Left ventricle myocardium inferior (tissue), 1 donor: Measurements from ENCODE around the gene PIBF1. TPM values are rescaled to one million over a fixed set of nuclear protein-coding genes. Genes with fewer than 3 reads are reported as not detected.
"Not testable (repeated sequence)": the region's sequence is repeated elsewhere in the genome, so short reads cannot be mapped to it uniquely, and the experiment has no call there.

Experiments
- DNase-seq: peaks from one replicate; pipeline ENCODE4 v3.0.0-alpha.2; 2020
- H3K27ac ChIP-seq: fragments of 200-600 bp; replicated peaks from 2 replicates; pipeline ENCODE4 v1.8.0; 2021
- H3K27me3 ChIP-seq: fragments of 200-600 bp; 2 replicates; pipeline ENCODE4 v1.8.0; 2021; ENCODE audit warnings: low read depth
- H3K36me3 ChIP-seq: fragments of 200-600 bp; 2 replicates; pipeline ENCODE4 v1.8.0; 2021
- H3K4me1 ChIP-seq: fragments of 200-600 bp; 2 replicates; pipeline ENCODE4 v1.8.0; 2021
- H3K4me3 ChIP-seq: fragments of 200-600 bp; 2 replicates; pipeline ENCODE4 v1.8.0; 2021; ENCODE audit warnings: mild to moderate bottlenecking, moderate library complexity
- H3K9me3 ChIP-seq: fragments of 200-600 bp; replicated peaks from 2 replicates; pipeline ENCODE4 v1.8.0; 2021
- intact Hi-C: fragments of 100-400 bp; cut with micrococcal nuclease; formaldehyde crosslinking; loops from one replicate; pipeline ENCODE4 v1.11.0; 2022
- total RNA-seq: library from RNA; stranded (reverse); fragmentation: NEBNext Ultra II Directional; extraction: Animal tissue kit (Norgen Biotek cat#: 25700); gene quantifications from one replicate; pipeline ENCODE4 v1.2.1, GENCODE V29; 2021
- TF ChIP-seq, protein P1 (sequence below): fragments of 200-600 bp; IDR thresholded peaks from 2 replicates; pipeline ENCODE4 v1.8.0; 2021; ENCODE audit warnings: antibody characterized with exemption, mild to moderate bottlenecking, borderline replicate concordance
- donor health status: DM: no; HTN: yes; CAD: no; lungs with severe emphysema.

PIBF1 gene
- total RNA-seq, 1 donor from 2014 or later = 10.8 TPM

DNA sequence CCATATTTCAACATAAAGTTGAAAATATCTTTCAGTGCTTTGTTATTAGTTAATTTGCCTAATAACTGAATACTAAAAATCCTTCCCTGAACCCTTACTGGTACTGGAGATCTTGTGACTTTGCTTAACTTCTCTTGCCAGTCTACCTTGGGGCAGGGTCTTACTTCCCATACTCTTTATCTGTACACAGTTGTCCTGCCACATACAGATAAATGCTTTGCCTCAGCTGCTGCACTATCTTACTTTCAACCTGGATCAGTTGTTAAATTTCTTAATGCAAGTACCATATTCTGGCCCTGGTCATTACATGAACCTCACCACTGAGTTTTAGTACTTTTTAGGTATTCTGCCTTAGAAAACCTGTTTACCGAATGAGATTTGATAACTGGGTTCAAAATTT is 107.6 kb downstream of the PIBF1 start:
- TF ChIP-seq, protein P1, sequence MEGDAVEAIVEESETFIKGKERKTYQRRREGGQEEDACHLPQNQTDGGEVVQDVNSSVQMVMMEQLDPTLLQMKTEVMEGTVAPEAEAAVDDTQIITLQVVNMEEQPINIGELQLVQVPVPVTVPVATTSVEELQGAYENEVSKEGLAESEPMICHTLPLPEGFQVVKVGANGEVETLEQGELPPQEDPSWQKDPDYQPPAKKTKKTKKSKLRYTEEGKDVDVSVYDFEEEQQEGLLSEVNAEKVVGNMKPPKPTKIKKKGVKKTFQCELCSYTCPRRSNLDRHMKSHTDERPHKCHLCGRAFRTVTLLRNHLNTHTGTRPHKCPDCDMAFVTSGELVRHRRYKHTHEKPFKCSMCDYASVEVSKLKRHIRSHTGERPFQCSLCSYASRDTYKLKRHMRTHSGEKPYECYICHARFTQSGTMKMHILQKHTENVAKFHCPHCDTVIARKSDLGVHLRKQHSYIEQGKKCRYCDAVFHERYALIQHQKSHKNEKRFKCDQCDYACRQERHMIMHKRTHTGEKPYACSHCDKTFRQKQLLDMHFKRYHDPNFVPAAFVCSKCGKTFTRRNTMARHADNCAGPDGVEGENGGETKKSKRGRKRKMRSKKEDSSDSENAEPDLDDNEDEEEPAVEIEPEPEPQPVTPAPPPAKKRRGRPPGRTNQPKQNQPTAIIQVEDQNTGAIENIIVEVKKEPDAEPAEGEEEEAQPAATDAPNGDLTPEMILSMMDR = no peak
- no peaks in the 10 kb centered on the region for H3K36me3 ChIP-seq
- H3K4me1 ChIP-seq = peaks cover 6% of the 10 kb centered on the region
- intact Hi-C loops = no loop called here
- H3K27me3 ChIP-seq = no peaks in the 10 kb centered on the region
- no peak overlapping the region for H3K4me3 ChIP-seq
- no peak overlapping the region for H3K27ac ChIP-seq
- no peak for DNase-seq
- H3K9me3 ChIP-seq = no peaks in the 10 kb centered on the region

DNA sequence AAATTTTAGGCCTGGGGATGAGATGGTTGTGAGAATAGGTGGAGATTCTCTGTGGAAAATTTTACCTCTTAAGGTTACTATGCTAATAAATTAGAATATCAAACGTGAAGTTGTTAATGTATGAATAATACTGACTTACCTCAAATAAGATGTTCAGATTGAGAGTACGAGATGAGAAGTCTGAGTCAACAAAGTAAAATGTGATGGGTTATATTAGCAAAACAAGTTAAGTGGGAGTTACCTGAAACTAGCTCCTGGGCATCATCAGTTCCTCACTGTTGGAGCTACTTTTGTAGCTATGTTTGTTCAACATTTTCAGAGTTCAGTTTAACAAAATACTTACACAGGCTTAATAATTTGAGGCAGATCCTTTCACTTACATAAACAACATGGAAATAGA is 108.6 kb downstream of the PIBF1 start:
- no peak overlapping the region for H3K4me3 ChIP-seq
- no peaks in the 10 kb centered on the region for H3K9me3 ChIP-seq
- H3K36me3 ChIP-seq = peaks cover 3% of the 10 kb centered on the region
- H3K27ac ChIP-seq = no peak overlapping the region
- H3K4me1 ChIP-seq = peaks cover 6% of the 10 kb centered on the region
- no peaks in the 10 kb centered on the region for H3K27me3 ChIP-seq
- DNase-seq = no peak
- intact Hi-C loops = no loop called here
- TF ChIP-seq, protein P1 = no peak

DNA sequence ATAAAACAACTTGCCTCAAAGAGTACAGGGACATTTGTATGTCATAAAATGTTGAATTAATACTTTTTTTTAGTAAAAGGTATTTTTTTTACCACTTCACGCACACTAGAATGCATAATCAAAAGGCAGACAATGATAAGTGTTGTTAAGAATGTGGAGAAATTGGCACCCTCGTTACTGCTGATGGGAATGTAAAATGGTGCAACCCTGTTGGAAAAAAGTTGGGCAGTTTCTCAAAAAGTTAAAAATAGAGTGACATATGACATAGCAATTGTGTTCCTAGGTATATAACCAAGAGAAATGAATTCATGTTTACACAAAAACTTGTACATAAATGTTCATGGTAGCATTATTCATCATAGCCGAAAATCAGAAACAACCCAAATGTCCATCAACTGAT is 109.5 kb downstream of the PIBF1 start:
- TF ChIP-seq, protein P1 = no peak
- Histone ChIP-seq H3K27me3 (no peaks in the 10 kb centered on the region), H3K4me1 (peaks cover 6% of the 10 kb centered on the region), H3K4me3 (no peak overlapping the region), H3K27ac (no peak overlapping the region), H3K9me3 (no peaks in the 10 kb centered on the region), H3K36me3 (peaks cover 12% of the 10 kb centered on the region)
- intact Hi-C loops = no loop called here
- no peak for DNase-seq

DNA sequence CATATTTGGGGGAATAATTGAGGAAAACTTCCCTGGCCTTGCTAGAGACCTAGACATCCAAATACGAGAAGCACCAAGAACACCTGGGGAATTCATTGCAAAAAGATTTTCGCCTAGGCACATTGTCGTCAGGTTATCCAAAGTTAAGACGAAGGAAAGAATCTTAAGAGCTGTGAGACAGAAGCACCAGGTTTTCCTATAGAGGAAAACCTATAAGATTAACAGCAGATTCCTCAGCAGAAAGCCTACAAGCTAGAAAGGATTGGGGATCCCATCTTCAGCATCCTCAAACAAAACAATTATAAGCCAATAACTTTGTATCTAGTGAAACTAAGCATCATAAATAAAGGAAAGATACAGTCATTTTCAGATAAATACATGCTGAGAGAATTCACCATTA is 114.9 kb downstream of the PIBF1 start:
- H3K4me3 ChIP-seq = no peak overlapping the region
- DNase-seq = no peak
- H3K36me3 ChIP-seq = peaks cover 16% of the 10 kb centered on the region
- no peaks in the 10 kb centered on the region for H3K9me3 ChIP-seq
- H3K27me3 ChIP-seq = no peaks in the 10 kb centered on the region
- TF ChIP-seq, protein P1 = no peak
- peaks cover 6% of the 10 kb centered on the region for H3K4me1 ChIP-seq
- intact Hi-C loops = no loop called here
- no peak overlapping the region for H3K27ac ChIP-seq

DNA sequence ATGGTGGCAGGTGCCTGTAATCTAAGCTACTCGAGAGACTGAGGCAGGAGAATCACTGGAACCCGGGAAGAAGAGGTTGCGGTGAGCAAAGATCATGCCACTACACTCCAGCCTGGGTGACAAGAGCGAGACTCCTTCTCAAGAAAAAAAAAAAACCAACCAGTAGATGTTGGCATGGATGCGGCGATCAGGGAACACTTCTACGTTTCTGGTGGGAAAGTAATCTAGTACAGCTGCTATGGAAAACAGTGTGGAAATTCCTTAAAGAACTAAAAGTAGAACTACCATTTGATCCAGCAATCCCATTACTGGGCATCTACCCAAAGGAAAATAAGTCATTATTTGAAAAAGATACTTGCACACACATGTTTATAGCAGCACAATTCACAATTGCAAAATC is 119.6 kb downstream of the PIBF1 start:
- H3K36me3 ChIP-seq, H3K9me3 ChIP-seq, intact Hi-C loops, H3K4me1 ChIP-seq, H3K27ac ChIP-seq, H3K27me3 ChIP-seq, DNase-seq, H3K4me3 ChIP-seq: not testable (repeated sequence)

DNA sequence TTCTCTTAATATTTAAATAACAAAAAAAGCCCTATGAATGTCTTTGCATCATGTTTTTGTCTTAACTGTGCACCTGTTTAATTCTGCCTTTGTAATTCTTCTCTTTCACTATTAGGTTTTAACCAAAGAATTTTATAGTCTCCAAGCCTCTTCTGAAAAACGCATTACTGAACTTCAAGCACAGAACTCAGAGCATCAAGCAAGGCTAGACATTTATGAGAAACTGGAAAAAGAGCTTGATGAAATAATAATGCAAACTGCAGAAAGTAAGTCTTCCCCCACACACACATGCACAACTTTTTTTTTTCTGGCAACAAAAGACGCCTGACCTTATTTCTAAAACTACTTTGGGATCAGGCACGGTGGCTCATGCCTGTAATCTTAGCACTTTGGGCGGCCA is 126.5 kb downstream of the PIBF1 start:
- Histone ChIP-seq H3K4me3 (no peak overlapping the region), H3K4me1 (no peaks in the 10 kb centered on the region), H3K36me3 (peaks cover 34% of the 10 kb centered on the region), H3K27me3 (no peaks in the 10 kb centered on the region), H3K27ac (no peak overlapping the region), H3K9me3 (no peaks in the 10 kb centered on the region)
- TF ChIP-seq, protein P1 = no peak
- intact Hi-C loops = no loop called here
- DNase-seq = no peak
